GM21381 (cell line): ENCODE measurements around the gene VPS13C.

ENCODE experiments used
- ATAC-seq: cut with Tn5 transposase; IDR thresholded peaks from one replicate; pipeline ENCODE4 v1.9.1; 2021; ENCODE audit warnings: mild to moderate bottlenecking, moderate library complexity; ENCODE audit not compliant: unreplicated experiment

VPS13C gene

DNA sequence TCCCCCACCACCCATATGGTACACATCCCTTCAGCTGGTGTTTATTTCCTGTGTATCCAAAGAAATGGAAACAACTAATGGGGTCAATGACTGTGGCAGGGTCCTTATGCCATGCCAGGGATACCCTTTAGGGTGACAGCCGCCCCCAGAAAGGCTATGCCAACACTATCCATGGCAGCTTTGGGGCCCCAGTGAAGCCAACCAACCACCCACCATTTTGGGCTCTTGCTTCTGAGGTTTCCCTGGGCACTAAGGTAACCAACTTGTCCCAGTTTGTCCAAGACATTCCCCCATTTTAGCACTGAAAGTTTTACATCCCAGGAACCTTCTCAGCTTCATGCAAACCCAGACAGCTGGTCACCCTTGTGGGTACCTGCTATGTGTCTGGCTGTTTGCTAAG is 233.1 kb downstream of the VPS13C start:
- ATAC-seq: no peak

DNA sequence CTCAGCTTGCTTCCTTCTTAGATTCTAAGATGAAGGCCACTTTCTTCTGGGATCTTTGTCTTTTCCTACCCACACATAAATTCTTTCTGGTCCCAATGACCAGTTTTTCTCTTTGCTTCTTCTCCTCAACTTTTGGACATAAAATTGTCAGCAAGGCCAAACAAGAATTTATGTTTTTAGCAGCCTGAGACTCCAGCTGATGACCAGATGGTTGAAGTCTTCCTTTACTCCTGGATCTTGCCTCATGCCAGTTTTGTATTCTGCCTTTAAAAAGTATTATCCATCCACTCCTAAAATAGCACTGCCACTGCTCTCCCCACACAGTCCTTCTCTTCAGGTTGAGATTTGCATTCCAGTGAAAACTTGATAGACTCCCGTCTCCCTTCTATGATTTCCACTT is 236.0 kb downstream of the VPS13C start:
- ATAC-seq: no peak

- ATAC-seq: no peak
These were observed 237.7 kb downstream of the VPS13C start for GRCh38 chr15:61822511-61822910.

- no peak for ATAC-seq
These were observed 239.3 kb downstream of the VPS13C start for GRCh38 chr15:61820951-61821350.

GRCh38 chr15:61820212-61820611 is 240.0 kb downstream of the VPS13C start:
- no peak for ATAC-seq

DNA sequence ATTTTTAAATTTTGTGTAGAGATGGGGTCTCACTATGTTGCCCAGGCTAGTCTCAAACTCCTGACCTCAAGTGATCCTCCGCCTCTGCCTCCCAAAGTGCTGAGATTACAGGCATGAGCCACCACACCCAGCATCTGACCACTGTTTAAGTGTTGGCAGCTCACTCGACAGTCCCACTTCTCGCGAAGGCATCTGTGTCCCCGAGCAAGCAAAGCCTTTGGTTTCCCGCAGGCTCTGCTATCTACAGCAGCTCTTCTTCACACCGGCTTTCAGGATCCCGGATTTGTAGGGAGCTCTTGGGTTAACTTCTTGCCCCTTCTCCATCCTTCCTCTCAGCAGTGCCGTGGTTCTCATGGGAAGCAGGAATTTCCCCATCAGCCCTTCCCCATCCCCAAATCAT is 240.9 kb downstream of the VPS13C start:
- ATAC-seq: no peak

DNA sequence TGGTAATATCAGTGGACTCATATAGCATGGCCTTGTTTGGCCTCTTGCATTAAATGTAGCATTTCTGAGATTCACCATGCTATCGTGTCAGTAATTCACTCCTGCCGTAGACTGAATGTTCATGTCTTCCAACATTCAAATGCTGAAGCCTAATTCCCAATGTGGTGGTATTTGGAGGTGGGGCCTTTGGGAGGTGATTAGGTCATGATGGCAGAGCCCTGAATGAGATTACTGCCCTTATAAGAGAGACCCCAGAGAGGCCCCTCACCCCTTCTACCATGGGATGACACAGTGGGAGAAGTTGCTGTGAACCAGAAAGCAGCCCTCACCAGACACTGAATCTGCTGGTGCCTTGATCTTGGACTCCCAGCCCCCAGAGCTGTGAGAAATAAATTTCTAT is 241.4 kb downstream of the VPS13C start:
- ATAC-seq: no peak

- no peak for ATAC-seq
These were observed 243.4 kb downstream of the VPS13C start for GRCh38 chr15:61816856-61817255.

GRCh38 chr15:61815356-61816083 is 244.7 kb downstream of the VPS13C start:
- ATAC-seq: no peak

- ATAC-seq: no peak
These were observed 247.8 kb downstream of the VPS13C start for GRCh38 chr15:61812476-61812875.

DNA sequence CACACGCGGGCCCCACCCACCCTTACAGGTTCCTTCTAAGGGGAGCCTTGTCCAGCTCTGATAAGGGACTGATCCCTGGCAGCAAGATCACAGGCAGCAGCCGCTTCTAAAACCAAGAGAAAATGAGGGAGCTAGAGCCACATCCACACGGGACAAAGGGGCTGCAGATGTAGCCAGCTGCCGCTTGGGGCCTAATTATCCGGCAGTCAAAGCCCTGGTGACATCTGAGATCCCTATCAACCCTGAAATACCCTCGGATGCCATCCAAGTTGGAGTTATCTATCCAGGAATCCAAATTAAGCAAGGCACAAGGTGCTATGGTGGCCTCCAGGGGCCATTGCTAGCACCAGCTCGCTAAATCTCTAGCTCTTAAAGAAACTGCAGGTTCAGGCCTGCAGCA is 248.3 kb downstream of the VPS13C start:
- ATAC-seq: no peak

- ATAC-seq: no peak
These were observed 251.0 kb downstream of the VPS13C start for GRCh38 chr15:61809216-61809615.

GRCh38 chr15:61807281-61807929 is 252.8 kb downstream of the VPS13C start:
- ATAC-seq: no peak
